ENCODE results near the gene CSNK2B. TPM values are rescaled to one million over a fixed set of nuclear protein-coding genes. Genes with fewer than 3 reads are reported as not detected.
A peak's percentile ranks its signal among the peaks of the same experiment; 100 is the strongest.

Gene CSNK2B
- total RNA-seq, 4 donors from 2014 or later: 130 to 202 (median 184) TPM

DNA sequence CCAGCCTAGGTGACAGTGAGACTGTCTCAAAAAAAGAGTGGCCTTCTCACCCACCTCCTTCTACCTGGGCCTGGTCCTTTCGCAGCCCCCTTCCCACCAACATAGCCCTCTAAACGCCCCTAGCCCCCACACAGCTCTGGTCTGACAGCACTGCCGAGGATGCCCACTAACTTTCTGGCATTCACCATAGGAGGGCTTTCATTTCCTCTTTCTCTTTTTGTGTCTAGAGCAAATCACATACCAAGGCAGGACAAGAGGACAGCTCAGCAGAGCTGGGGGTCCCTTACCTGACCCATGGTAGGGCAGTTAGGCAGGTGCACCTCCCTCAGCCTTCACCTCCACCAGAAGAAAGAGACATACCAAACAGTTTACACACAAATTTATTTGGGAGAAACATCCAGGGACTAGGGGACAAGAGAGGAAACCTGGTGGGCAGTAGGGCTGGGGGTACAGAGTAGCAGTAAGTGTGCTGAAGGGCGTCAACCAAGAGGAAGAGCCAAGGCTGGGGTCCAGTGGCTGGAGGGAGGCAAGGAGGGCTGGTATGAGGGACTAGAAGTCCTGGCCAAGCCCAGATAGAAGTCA, 10.5 kb downstream of the CSNK2B start:
- no peak for DNase-seq (ENCODE audit: low spot score)
- no peak for ATAC-seq (ENCODE audit: low FRiP score)
- TF ChIP-seq, protein P1, sequence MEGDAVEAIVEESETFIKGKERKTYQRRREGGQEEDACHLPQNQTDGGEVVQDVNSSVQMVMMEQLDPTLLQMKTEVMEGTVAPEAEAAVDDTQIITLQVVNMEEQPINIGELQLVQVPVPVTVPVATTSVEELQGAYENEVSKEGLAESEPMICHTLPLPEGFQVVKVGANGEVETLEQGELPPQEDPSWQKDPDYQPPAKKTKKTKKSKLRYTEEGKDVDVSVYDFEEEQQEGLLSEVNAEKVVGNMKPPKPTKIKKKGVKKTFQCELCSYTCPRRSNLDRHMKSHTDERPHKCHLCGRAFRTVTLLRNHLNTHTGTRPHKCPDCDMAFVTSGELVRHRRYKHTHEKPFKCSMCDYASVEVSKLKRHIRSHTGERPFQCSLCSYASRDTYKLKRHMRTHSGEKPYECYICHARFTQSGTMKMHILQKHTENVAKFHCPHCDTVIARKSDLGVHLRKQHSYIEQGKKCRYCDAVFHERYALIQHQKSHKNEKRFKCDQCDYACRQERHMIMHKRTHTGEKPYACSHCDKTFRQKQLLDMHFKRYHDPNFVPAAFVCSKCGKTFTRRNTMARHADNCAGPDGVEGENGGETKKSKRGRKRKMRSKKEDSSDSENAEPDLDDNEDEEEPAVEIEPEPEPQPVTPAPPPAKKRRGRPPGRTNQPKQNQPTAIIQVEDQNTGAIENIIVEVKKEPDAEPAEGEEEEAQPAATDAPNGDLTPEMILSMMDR (IDR thresholded peaks at IDR 0.05): no peak

DNA sequence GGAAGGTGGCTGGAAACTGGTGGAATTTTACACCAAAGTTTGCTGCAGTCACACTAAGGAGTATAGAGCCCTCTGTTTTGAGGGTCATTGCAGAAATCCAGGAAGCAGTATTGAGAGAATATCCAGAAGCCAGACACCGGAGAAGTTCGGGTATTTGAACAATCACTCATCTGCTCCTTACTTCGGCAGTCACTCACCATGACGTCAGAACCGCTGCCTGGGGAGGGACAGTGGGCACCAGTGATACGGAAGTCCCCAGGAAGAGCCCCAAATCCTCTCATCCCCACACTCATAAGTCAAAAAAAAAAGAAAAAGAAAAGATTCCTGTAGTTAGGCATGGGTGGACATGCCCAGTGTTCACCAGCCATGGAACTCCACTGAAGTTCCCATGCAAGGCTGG, 11.0 kb downstream of the CSNK2B start:
- DNase-seq (ENCODE audit: low spot score) (no peak), ATAC-seq (ENCODE audit: low FRiP score) (no peak)
- TF ChIP-seq, protein P1 (IDR thresholded peaks at IDR 0.05): no peak

GRCh38 chr6:31677955-31678354, 12.1 kb downstream of the CSNK2B start:
- DNase-seq (ENCODE audit: low spot score) (no peak), ATAC-seq (ENCODE audit: low FRiP score) (no peak)
- TF ChIP-seq, protein P1 (IDR thresholded peaks at IDR 0.05): no peak

DNA sequence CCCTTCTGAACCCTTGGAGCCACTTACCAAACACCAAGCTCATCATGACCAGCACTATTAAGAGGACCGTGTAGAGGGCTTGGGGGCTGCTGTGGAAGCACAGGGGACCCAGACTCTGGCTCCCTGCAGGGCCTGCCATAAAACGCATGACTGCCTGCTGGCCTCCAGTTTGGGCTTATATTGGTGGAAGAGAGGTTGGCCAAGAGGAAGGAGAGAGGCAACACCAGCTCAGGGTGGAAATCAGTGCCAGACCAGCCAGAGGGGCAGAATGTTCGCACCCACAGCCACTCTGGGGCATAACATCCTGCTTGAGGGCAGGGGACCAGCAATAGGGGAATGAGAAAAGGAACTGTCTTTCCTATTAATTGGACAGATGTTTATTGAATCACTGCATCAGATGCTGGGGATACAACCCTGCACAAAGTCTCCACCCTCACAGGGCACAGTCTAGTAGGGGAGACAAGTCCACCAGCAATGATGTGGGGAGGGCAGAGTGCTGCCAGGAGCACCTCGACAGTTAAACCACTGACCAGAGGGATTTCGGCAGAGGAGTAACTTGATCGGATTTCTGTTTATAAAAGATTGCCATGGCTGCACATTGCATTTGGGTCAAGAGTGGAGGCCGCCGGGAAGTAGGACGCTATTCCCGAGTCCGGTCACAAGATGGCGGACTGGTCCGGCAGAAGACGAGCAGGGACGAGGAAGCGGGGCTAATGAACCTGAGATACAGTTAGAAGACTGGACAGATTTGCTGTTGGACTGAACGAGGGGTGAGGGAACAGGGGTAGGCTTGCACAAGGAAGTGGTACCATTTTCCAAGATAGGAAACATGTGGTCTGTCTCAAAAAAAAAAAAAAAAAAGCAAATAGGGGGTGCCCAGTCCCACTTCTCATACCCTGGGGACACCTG, 14.6 kb downstream of the CSNK2B start, which contains the start of gene LY6G5C:
TSS of gene LY6G5C (minus strand) at position 842 of the 909 bp plus-strand sequence. CDS start at position 148, 694 bp downstream.
- peak; percentile 55 for DNase-seq (ENCODE audit: low spot score)
- TF ChIP-seq, protein P1 (IDR thresholded peaks at IDR 0.05): no peak
- peak; percentile 89 for ATAC-seq (ENCODE audit: low FRiP score)

DNA sequence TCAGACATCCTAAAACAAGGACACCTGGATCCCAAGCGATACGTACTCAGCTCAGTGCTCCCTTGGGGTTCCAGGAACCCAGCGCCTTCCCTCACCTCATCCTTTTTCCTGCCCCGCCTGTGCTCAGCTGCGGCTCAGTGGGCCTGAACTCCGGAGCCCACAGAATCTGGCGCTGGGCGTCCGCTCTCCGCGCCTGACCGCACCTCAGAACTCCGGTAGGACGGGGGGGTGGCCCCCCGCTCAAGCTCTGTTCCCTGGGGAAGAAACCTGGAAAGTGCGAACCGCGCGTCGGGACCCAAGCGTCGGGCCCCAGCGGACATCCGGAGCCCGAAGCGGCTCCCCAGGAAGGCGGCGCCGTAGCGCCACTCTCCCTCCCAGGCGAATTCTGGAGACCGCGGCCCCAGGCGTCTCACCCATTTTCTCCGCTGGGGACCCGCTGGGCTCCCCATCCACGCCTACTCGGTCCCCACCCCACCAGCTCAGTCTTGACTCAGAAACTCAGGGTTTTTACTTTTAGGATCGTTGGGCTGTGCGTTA, 15.3 kb downstream of the CSNK2B start:
- ATAC-seq (ENCODE audit: low FRiP score): peak; percentile 46
- TF ChIP-seq, protein P1 (IDR thresholded peaks at IDR 0.05): no peak
- DNase-seq (ENCODE audit: low spot score): no peak

GRCh38 chr6:31683591-31683990, 17.7 kb downstream of the CSNK2B start:
- no peak for ATAC-seq (ENCODE audit: low FRiP score)
- DNase-seq (ENCODE audit: low spot score): no peak
- TF ChIP-seq, protein P1 (IDR thresholded peaks at IDR 0.05): no peak

Data from omental fat pad (tissue), 4 donors.